CD8-positive, alpha-beta memory T cell (primary cell): ENCODE data around the gene SEBOX. TPM values are rescaled to one million over a fixed set of nuclear protein-coding genes. Genes with fewer than 3 reads are reported as not detected.

Experiments
- CTCF ChIA-PET: fragments of 350-600 bp; sonication (Branson Sonifier 250); formaldehyde crosslinking; loops from one replicate; lab custom pipeline; 2021; ENCODE audit warnings: antibody characterized with exemption; lab: Charles Lee
- POLR2A ChIA-PET: fragments of 350-600 bp; sonication (Branson Sonifier 250); formaldehyde crosslinking; loops from one replicate; lab custom pipeline; 2021; ENCODE audit warnings: antibody characterized with exemption; lab: Charles Lee
- DNase-seq, 5 donors: peaks; one replicate each; pipeline versions ENCODE4 v3.0.0 to v3.0.0-alpha.2; 2020 to 2022; ENCODE audit warnings: mixed read lengths in 1 of 5
- H3K27ac ChIP-seq: one replicate; pipeline ENCODE4 v1.7.0; 2013; ENCODE audit warnings: low read depth, mild to moderate bottlenecking, low read length, moderate library complexity
- H3K27me3 ChIP-seq: 2 replicates; pipeline ENCODE4 v1.7.0; 2013; ENCODE audit warnings: low read length, mild to moderate bottlenecking; ENCODE audit not compliant: insufficient read depth, poor library complexity, severe bottlenecking
- H3K36me3 ChIP-seq: 2 replicates; pipeline ENCODE4 v1.7.0; 2013; ENCODE audit warnings: mild to moderate bottlenecking, low read length, moderate library complexity; ENCODE audit not compliant: insufficient read depth
- H3K4me1 ChIP-seq: 2 replicates; pipeline ENCODE4 v1.7.0; 2013; ENCODE audit warnings: mild to moderate bottlenecking, low read length, moderate library complexity; ENCODE audit not compliant: insufficient read depth
- H3K4me3 ChIP-seq: 2 replicates; pipeline ENCODE4 v1.7.0; 2013; ENCODE audit warnings: mild to moderate bottlenecking, low read length
- H3K9me3 ChIP-seq: 2 replicates; pipeline ENCODE4 v1.7.0; 2013; ENCODE audit warnings: mild to moderate bottlenecking, low read length
- H3K27ac Mint-ChIP-seq, 8 donors: one replicate each; pipeline ENCODE4 v1.8.0; 2020 to 2021; ENCODE audit warnings: mixed read lengths in 8 of 8, mild to moderate bottlenecking in 6 of 8, inconsistent platforms in 3 of 8, moderate library complexity in 3 of 8
- H3K27me3 Mint-ChIP-seq, 2 donors: one replicate each; pipeline ENCODE4 v1.8.0; 2020 to 2021; ENCODE audit warnings: mixed read lengths in 2 of 2, mild to moderate bottlenecking in 1 of 2, moderate library complexity in 1 of 2
- H3K36me3 Mint-ChIP-seq, 3 donors: one replicate each; pipeline ENCODE4 v1.8.0; 2020 to 2021; ENCODE audit warnings: mixed read lengths in 3 of 3, inconsistent platforms in 1 of 3, mild to moderate bottlenecking in 1 of 3
- H3K4me1 Mint-ChIP-seq, 3 donors: one replicate each; pipeline ENCODE4 v1.8.0; 2020 to 2021; ENCODE audit warnings: mixed read lengths in 3 of 3, inconsistent platforms in 1 of 3, mild to moderate bottlenecking in 1 of 3
- H3K4me3 Mint-ChIP-seq, 7 donors: one replicate each; pipeline ENCODE4 v1.8.0; 2020 to 2021; ENCODE audit warnings: mixed read lengths in 7 of 7, mild to moderate bottlenecking in 6 of 7, moderate library complexity in 4 of 7, inconsistent platforms in 2 of 7
- H3K9me3 Mint-ChIP-seq, 5 donors: one replicate each; pipeline ENCODE4 v1.8.0; 2020 to 2022; ENCODE audit warnings: mixed read lengths in 5 of 5, mild to moderate bottlenecking in 3 of 5, moderate library complexity in 2 of 5, inconsistent platforms in 1 of 5
- polyA plus RNA-seq: library from polyadenylated mRNA; unstranded; fragments of 300-500 nt; fragmentation: Illumina TruSeq; gene quantifications from one replicate; pipeline ENCODE4 v1.2.3, GENCODE V29; 2021
- total RNA-seq, 2 experiments: library from RNA; stranded (reverse); gene quantifications; one replicate each; pipeline ENCODE4 v1.2.3, GENCODE V29; 2021

Gene SEBOX, protein sequence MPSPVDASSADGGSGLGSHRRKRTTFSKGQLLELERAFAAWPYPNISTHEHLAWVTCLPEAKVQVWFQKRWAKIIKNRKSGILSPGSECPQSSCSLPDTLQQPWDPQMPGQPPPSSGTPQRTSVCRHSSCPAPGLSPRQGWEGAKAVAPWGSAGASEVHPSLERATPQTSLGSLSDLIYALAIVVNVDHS
- not detected for total RNA-seq
- polyA plus RNA-seq: not detected

DNA sequence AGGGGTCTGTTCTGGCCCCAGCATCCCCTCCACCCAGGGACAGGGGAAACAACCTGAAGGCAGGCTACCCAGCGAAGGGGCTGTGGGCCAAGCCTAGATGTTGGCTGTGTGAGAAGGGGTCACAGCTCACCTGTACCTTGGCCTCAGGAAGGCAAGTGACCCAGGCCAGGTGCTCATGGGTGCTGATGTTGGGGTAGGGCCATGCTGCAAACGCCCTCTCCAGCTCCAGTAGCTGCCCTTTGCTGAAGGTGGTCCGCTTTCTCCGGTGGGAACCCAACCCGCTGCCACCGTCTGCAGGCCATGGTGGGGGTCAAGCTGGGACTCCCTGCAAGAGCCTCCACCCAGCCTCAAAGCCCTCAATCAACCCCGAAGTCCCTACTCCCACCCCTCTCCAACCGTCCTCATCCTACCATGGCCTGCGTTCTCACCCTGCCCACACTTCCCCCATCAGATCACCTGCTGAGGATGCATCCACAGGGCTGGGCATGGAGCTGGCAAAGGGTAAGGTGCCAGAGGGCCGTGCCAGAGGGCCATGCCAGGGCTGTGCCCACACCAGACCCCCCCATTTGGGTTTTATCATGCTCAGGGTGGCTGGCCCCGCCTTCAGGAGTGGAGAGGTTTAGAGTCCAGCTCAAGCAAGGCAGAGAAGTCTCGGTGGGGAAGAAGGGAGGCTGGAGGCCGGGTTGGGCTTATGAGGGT, at the start of gene SEBOX:
TSS of gene SEBOX (minus strand) at position 535 of the 699 bp plus-strand sequence. CDS start at position 487, 48 bp downstream.
- no peak within 1 kb of the TSS for H3K27ac ChIP-seq
- Mint-ChIP-seq H3K9me3 (no peaks in the 10 kb centered on the region), H3K27ac (peak within 1 kb of the TSS in 1 of 8 donors; percentile 82), H3K36me3 (peaks cover 0 to 48% (median 3%) of the 10 kb centered on the region in 3 donors), H3K4me3 (peak within 1 kb of the TSS in 1 of 7 donors; percentile 40), H3K4me1 (no peaks in the 10 kb centered on the region), H3K27me3 (no peaks in the 10 kb centered on the region)
- CTCF ChIA-PET: interaction anchor here (1.1 kb wide), 1 partner anchor 9 kb away, joined by 4 read pairs; no protein-coding TSS in a partner anchor
- no peaks in the 10 kb centered on the region for H3K4me1 ChIP-seq
- no peak for DNase-seq
- no peaks in the 10 kb centered on the region for H3K9me3 ChIP-seq
- peaks cover 24% of the 10 kb centered on the region for H3K36me3 ChIP-seq
- H3K27me3 ChIP-seq: no peaks in the 10 kb centered on the region
- no peak within 1 kb of the TSS for H3K4me3 ChIP-seq
- POLR2A ChIA-PET: no interaction called here

DNA sequence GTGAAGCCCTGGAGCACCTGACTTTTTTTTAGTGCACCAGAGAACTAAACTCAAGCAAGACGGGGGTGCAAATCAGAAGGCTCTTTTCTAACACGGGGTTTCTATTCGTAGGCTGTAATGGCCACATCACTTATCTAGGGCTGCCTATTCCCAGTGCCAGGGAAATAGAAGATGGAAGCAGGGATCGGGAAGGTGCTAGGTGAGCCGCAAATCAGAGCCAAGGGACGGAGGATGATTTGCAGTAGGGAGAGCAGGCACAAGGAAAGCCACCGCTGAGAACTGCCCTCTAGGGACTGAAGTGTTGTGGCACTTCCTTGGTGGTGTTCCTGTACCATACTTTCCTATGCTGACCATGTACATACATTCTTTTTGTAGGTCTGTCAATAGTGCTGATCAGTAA, 48.8 kb upstream of the SEBOX start:
- Mint-ChIP-seq H3K4me1 (peaks cover 3 to 7% (median 7%) of the 10 kb centered on the region in 3 donors), H3K27me3 (peaks cover 7 to 16% of the 10 kb centered on the region in 2 donors), H3K36me3 (no peaks in the 10 kb centered on the region), H3K4me3 (no peak overlapping the region), H3K27ac (no peak overlapping the region), H3K9me3 (no peaks in the 10 kb centered on the region)
- POLR2A ChIA-PET: no interaction called here
- CTCF ChIA-PET: no interaction called here
- H3K4me1 ChIP-seq: no peaks in the 10 kb centered on the region
- H3K36me3 ChIP-seq: no peaks in the 10 kb centered on the region
- H3K9me3 ChIP-seq: no peaks in the 10 kb centered on the region
- DNase-seq: no peak
- no peak overlapping the region for H3K4me3 ChIP-seq
- no peak overlapping the region for H3K27ac ChIP-seq
- H3K27me3 ChIP-seq: no peaks in the 10 kb centered on the region

DNA sequence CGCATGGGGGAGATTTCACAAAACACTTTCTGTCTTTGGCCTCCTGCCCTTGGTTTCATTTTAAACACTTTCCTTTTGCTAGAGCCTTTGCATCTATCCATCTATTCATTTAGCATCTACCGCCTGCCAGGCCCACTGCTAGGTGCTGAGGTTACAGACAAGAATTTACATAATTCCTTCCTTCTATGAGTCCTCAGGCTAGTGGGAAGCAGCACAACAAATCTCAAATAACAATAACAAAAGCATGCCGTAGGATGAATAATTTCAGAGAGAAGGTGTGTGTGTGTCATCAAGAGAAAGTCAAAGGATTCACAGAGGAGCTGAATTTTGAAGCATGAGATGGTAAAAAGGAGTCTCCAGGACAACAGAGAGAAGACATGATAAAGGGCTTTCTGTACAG, 47.1 kb upstream of the SEBOX start:
- H3K9me3 Mint-ChIP-seq: no peaks in the 10 kb centered on the region
- DNase-seq: no peak
- Histone ChIP-seq H3K27me3 (no peaks in the 10 kb centered on the region), H3K9me3 (no peaks in the 10 kb centered on the region), H3K4me1 (no peaks in the 10 kb centered on the region), H3K36me3 (no peaks in the 10 kb centered on the region), H3K27ac (no peak overlapping the region), H3K4me3 (no peak overlapping the region)
- peaks cover 15 to 26% of the 10 kb centered on the region in 2 donors for H3K27me3 Mint-ChIP-seq
- POLR2A ChIA-PET: no interaction called here
- H3K4me3 Mint-ChIP-seq: no peak overlapping the region
- peaks cover 3 to 7% (median 6%) of the 10 kb centered on the region in 3 donors for H3K4me1 Mint-ChIP-seq
- no peak overlapping the region for H3K27ac Mint-ChIP-seq
- CTCF ChIA-PET: no interaction called here
- no peaks in the 10 kb centered on the region for H3K36me3 Mint-ChIP-seq

DNA sequence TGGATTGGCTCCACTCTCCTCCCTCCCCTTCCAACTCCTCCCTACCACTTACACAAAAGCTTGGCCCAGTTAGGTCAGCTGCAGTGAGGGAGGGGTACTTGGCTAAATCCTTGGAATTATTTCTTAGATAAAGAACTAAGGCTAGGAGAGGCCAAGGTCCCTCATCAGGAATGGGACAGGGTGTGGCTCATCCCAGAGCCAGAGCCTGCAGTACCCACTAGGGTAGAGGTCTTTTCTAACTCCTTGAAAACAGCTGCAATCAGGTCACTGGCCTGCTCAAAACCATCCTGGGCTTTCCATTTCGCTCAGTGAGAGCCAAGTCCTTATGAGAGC, 42.9 kb upstream of the SEBOX start:
- Mint-ChIP-seq H3K27ac (no peak overlapping the region), H3K4me3 (peak overlapping the region in 2 of 7 donors; percentile 44 to 60), H3K4me1 (peaks cover 6 to 16% (median 13%) of the 10 kb centered on the region in 3 donors), H3K27me3 (peaks cover 10 to 13% of the 10 kb centered on the region in 2 donors), H3K9me3 (no peaks in the 10 kb centered on the region), H3K36me3 (no peaks in the 10 kb centered on the region)
- Histone ChIP-seq H3K27ac (no peak overlapping the region), H3K4me3 (no peak overlapping the region), H3K9me3 (no peaks in the 10 kb centered on the region), H3K4me1 (peaks cover 6% of the 10 kb centered on the region), H3K27me3 (no peaks in the 10 kb centered on the region), H3K36me3 (no peaks in the 10 kb centered on the region)
- CTCF ChIA-PET: interaction anchor here (1.2 to 6.0 kb wide), 2 partner anchors 9 to 14 kb away, joined by 3 to 33 read pairs; no protein-coding TSS in a partner anchor
- POLR2A ChIA-PET: no interaction called here
- no peak for DNase-seq

DNA sequence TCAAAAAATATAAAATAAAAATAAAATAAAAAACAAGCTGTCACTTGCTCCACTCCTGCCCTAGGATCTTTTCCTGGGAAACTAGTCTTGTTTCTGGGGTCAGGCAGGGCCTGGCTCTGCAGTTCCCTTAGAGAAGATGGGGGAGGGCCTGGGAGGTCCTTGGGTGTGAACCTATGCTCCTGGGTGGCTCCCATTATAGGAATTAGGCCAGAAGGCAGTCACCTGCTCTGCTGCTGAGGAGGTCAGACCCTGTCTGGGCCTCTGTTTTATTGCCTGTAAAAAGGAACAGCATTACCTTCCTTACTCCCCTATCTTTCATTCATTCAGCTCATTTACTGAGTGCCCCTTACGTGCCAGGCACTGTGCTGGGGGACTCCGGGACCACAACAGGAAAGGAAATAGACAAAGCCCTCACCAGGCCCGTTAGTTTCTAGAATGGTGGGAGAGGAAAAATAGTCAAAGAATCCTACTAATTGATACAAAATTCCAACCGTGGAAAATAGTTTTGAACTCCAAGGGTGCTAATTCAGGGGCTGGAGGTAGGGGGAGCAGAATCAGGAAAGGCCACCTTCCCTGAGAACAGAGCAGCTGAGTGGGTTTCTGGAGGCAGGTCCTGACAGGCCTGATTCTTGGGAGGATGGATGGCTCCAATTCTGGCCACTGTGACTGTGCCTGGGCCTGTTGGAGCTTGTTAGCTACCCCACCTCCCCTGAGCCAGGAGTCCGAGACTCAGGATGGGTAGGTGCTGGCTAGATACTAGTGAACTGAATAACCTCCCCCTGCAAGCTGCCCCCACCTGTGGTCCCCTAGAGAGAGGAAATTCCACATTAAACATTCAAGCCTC, 42.4 kb upstream of the SEBOX start:
- H3K36me3 ChIP-seq: no peaks in the 10 kb centered on the region
- H3K9me3 ChIP-seq: no peaks in the 10 kb centered on the region
- peaks cover 6% of the 10 kb centered on the region for H3K4me1 ChIP-seq
- H3K4me3 Mint-ChIP-seq: peak overlapping the region in 5 of 7 donors; percentile 44 to 85 (median 56)
- H3K27ac ChIP-seq: no peak overlapping the region
- DNase-seq: no peak
- peak overlapping the region in 1 of 8 donors; percentile 52 for H3K27ac Mint-ChIP-seq
- CTCF ChIA-PET: interaction anchor here (0.5 to 6.0 kb wide), 4 partner anchors 10 to 50 kb away, joined by 3 to 33 read pairs (median 3); partner anchors contain the start of gene POLDIP2
- POLR2A ChIA-PET: no interaction called here
- H3K4me1 Mint-ChIP-seq: peaks cover 6 to 16% (median 14%) of the 10 kb centered on the region in 3 donors
- H3K4me3 ChIP-seq: no peak overlapping the region
- no peaks in the 10 kb centered on the region for H3K27me3 ChIP-seq
- no peaks in the 10 kb centered on the region for H3K36me3 Mint-ChIP-seq
- H3K9me3 Mint-ChIP-seq: no peaks in the 10 kb centered on the region
- H3K27me3 Mint-ChIP-seq: peaks cover 10 to 13% of the 10 kb centered on the region in 2 donors

DNA sequence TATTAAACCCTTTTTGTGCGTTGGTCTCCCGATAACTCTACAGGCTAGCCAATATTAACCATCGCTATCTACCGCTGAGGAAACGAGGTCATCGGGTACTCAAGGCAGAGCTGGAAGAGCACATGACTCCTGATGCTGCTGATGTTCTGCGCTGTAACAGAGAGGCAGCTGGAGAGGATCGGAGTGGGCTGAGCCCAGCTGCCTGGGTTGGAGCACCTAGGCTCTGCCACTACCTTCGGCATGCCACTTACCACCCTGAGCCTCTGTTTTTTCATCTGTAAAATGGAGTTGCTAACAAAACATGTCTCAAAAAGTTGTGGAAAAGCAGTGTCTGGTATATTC, 41.4 kb upstream of the SEBOX start:
- peaks cover 6 to 16% (median 14%) of the 10 kb centered on the region in 3 donors for H3K4me1 Mint-ChIP-seq
- H3K36me3 Mint-ChIP-seq: no peaks in the 10 kb centered on the region
- Histone ChIP-seq H3K27ac (no peak overlapping the region), H3K27me3 (no peaks in the 10 kb centered on the region), H3K4me3 (peak overlapping the region; percentile 56), H3K4me1 (peaks cover 6% of the 10 kb centered on the region), H3K9me3 (no peaks in the 10 kb centered on the region), H3K36me3 (no peaks in the 10 kb centered on the region)
- ChIA-PET CTCF (interaction anchor here (0.5 to 6.0 kb wide), 2 partner anchors 11 to 22 kb away, joined by 3 to 33 read pairs; no protein-coding TSS in a partner anchor), POLR2A (no interaction called here)
- no peak for DNase-seq
- peak overlapping the region in 3 of 8 donors; percentile 26 to 82 (median 43) for H3K27ac Mint-ChIP-seq
- H3K4me3 Mint-ChIP-seq: peak overlapping the region; percentile 57 to 85 (median 82)
- H3K9me3 Mint-ChIP-seq: no peaks in the 10 kb centered on the region
- H3K27me3 Mint-ChIP-seq: peaks cover 10 to 13% of the 10 kb centered on the region in 2 donors

DNA sequence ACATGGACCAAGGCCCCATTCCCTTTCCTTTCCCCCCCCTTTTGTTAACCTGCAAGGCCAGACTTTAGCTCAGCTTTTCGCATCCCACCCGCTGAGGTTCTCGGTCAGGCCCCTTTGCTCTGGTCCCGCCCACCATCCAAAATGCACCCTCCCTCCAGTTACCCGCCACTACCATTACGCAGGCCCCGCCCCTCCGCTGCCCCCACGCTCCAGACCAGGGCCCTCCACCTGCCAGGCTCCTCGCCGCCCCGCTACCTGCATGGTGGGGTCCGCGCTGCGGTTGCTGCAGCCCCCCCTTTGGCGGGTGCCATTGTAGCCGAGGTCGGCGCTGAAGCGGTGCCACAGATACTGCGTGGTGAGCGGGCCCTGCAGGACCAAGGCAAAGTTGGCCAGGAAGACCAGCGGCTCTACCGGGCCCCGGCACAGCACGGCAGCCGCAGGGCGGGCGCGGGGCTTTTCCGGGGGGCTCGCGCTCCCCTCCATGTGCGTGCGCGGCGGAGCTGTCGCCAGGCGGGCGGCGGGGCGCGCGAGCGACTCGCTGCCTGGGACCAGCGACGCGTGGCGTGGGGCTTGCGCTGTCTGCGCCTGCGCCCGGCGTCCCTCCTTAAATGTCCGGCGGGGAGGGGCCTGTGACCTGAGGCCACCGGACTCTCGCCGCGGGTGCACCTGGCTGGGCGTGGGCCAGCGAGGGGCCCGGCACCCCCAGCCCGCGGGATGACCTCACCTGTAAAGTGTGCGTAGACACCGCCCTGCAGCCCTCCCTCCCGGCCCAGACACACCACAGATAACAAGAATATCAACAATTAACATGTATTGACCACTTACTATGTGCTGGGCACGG, 40.9 kb upstream of the SEBOX start, which contains the start of gene SLC46A1:
TSS of gene SLC46A1 (minus strand) at position 581 of the 841 bp plus-strand sequence. CDS start at position 483, 98 bp downstream.
- Histone ChIP-seq H3K4me3 (peak within 1 kb of the TSS; percentile 56), H3K4me1 (peaks cover 6% of the 10 kb centered on the region), H3K36me3 (no peaks in the 10 kb centered on the region), H3K9me3 (no peaks in the 10 kb centered on the region), H3K27ac (no peak within 1 kb of the TSS), H3K27me3 (no peaks in the 10 kb centered on the region)
- Mint-ChIP-seq H3K9me3 (no peaks in the 10 kb centered on the region), H3K4me3 (peak within 1 kb of the TSS; percentile 78 to 88 (median 83)), H3K36me3 (no peaks in the 10 kb centered on the region), H3K27me3 (peaks cover 10 to 12% of the 10 kb centered on the region in 2 donors), H3K27ac (peak within 1 kb of the TSS in 5 of 8 donors; percentile 23 to 82 (median 46)), H3K4me1 (peaks cover 6 to 16% (median 14%) of the 10 kb centered on the region in 3 donors)
- peak in 4 of 5 donors; percentile 6 to 58 (median 16) for DNase-seq
- POLR2A ChIA-PET: no interaction called here
- CTCF ChIA-PET: interaction anchor here (6.0 kb wide), 1 partner anchor 11 kb away, joined by 33 read pairs; no protein-coding TSS in a partner anchor
